Right lobe of liver (tissue), 6 donors: ENCODE data around the gene PRSS3. TPM values are rescaled to one million over a fixed set of nuclear protein-coding genes. Genes with fewer than 3 reads are reported as not detected.
"Not testable (repeated sequence)": the region's sequence is repeated elsewhere in the genome, so short reads cannot be mapped to it uniquely, and the experiment has no call there.

ENCODE experiments used
- ATAC-seq, 4 donors: fragments of 200-7000 bp; cut with Tn5 transposase; one replicate each; pipeline ENCODE4 v1.9.1; 2020; ENCODE audit warnings: mild to moderate bottlenecking in 4 of 4, moderate library complexity in 4 of 4
- DNase-seq, 3 donors: peaks; one replicate each; pipeline ENCODE4 v3.0.0-alpha.2; 2020
- H3K27ac ChIP-seq, 3 donors: fragments of 200-600 bp; one replicate each; pipeline ENCODE4 v1.8.0; 2022
- H3K27me3 ChIP-seq, 2 donors: fragments of 200-600 bp; one replicate each; pipeline ENCODE4 v1.8.0; 2022
- H3K36me3 ChIP-seq, 4 donors: fragments of 200-600 bp; sonication (generic) in 1 of 4; one replicate each; pipeline versions ENCODE4 v1.5.1 to v1.8.0; 2017 to 2022; ENCODE audit warnings: control low read depth in 1 of 4
- H3K4me1 ChIP-seq, 4 donors: fragments of 200-600 bp; sonication (generic) in 1 of 4; one replicate each; pipeline versions ENCODE4 v1.5.1 to v1.8.0; 2017 to 2022; ENCODE audit warnings: control low read depth in 1 of 4
- H3K4me3 ChIP-seq, 3 donors: fragments of 200-600 bp; one replicate each; pipeline ENCODE4 v1.8.0; 2022
- H3K9me3 ChIP-seq, 4 donors: fragments of 200-600 bp; sonication (generic) in 1 of 4; one replicate each; pipeline versions ENCODE4 v1.5.1 to v1.8.0; 2017 to 2022; ENCODE audit warnings: control low read depth in 1 of 4
- POLR2A ChIP-seq: fragments of 450-650 bp; IDR thresholded peaks from one replicate; pipeline ENCODE4 v1.6.1; 2017; ENCODE audit warnings: antibody characterized with exemption, mild to moderate bottlenecking
- WGBS: methylation state at CpG from one replicate; pipeline ENCODE4 v1.1.6; 2018; ENCODE audit warnings: low coverage, low lambda C conversion rate; ENCODE audit not compliant: insufficient coverage; ENCODE audit errors: missing lambda C conversion rate; 5-methylcytosine and 5-hydroxymethylcytosine counted together
- intact Hi-C, 2 donors: fragments of 100-400 bp; cut with DNase I; formaldehyde crosslinking; loops; one replicate each; pipeline versions ENCODE4 v1.11.2 to v1.14.1; 2022
- total RNA-seq, 6 experiments: library from RNA; depleted of rRNA in 2 of 6; stranded (reverse); fragments of >200 nt in 2 of 6; fragmentation: NEBNext Ultra II Directional in 3 of 6; extraction: Animal tissue kit (Norgen Biotek cat#: 25700) in 3 of 6; gene quantifications; one replicate each; pipeline versions ENCODE4 v1.1.0 to v1.2.4, GENCODE V29; 2016 to 2023
- TF ChIP-seq, protein P1 (sequence below), 4 donors: fragments of 200-600 bp in 3 of 4; fragments of 450-650 bp in 1 of 4; IDR thresholded peaks; one replicate each; pipeline versions ENCODE4 v1.5.1 to v1.8.0; 2016 to 2022; ENCODE audit warnings: antibody characterized with exemption in 4 of 4, mild to moderate bottlenecking in 2 of 4
- donor health status: DM: no; HTN: yes; CAD: no.
- donor health status: DM: no; HTN: no; CAD: no.
- donor health status: DM: no; HTN: no; CAD: no.
- donor health status: DM: no; HTN: yes; CAD: no.
- donor health status: DM: no; HTN: yes; CAD: no.

Gene PRSS3
- total RNA-seq, 6 experiments from 2014 or later = 0.93 to 18.0 (median 3.8) TPM

DNA sequence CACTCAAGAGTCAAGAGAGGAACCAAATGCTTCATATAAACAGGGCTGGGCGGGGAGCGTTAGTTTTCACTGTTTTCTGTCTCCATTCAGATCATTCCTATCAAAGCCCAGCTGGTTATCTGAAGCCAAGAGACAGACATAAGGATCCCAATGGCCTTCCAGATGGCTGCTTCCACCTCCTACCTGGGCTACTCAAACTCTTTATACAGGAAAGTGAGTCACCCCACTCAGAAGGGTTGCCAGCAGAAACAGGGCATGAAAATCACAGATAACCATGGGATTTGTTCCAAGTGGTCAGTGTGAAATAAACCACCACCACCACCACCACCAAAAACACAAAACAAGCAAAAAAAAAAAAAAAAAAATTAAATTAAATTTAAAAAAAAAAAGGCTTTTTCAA, 5.5 kb downstream of the PRSS3 start:
- ATAC-seq = no peak
- H3K36me3 ChIP-seq = no peaks in the 10 kb centered on the region
- WGBS = 83% methylated on average over 2 of the region's 2 CpGs
- TF ChIP-seq, protein P1, sequence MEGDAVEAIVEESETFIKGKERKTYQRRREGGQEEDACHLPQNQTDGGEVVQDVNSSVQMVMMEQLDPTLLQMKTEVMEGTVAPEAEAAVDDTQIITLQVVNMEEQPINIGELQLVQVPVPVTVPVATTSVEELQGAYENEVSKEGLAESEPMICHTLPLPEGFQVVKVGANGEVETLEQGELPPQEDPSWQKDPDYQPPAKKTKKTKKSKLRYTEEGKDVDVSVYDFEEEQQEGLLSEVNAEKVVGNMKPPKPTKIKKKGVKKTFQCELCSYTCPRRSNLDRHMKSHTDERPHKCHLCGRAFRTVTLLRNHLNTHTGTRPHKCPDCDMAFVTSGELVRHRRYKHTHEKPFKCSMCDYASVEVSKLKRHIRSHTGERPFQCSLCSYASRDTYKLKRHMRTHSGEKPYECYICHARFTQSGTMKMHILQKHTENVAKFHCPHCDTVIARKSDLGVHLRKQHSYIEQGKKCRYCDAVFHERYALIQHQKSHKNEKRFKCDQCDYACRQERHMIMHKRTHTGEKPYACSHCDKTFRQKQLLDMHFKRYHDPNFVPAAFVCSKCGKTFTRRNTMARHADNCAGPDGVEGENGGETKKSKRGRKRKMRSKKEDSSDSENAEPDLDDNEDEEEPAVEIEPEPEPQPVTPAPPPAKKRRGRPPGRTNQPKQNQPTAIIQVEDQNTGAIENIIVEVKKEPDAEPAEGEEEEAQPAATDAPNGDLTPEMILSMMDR (IDR thresholded peaks at IDR 0.05) = no peak
- H3K27ac ChIP-seq = no peak overlapping the region
- H3K4me1 ChIP-seq = no peaks in the 10 kb centered on the region
- no peaks in the 10 kb centered on the region for H3K27me3 ChIP-seq
- no peaks in the 10 kb centered on the region for H3K9me3 ChIP-seq
- intact Hi-C loops = no loop called here
- H3K4me3 ChIP-seq = no peak overlapping the region
- no peak for DNase-seq

- ATAC-seq, H3K4me3 ChIP-seq, H3K9me3 ChIP-seq, H3K27ac ChIP-seq, H3K27me3 ChIP-seq, DNase-seq, intact Hi-C loops, H3K4me1 ChIP-seq, H3K36me3 ChIP-seq: not testable (repeated sequence)
- 88% methylated on average over 2 of the region's 2 CpGs for WGBS
These were observed 6.7 kb downstream of the PRSS3 start for GRCh38 chr9:33801943-33802500.

DNA sequence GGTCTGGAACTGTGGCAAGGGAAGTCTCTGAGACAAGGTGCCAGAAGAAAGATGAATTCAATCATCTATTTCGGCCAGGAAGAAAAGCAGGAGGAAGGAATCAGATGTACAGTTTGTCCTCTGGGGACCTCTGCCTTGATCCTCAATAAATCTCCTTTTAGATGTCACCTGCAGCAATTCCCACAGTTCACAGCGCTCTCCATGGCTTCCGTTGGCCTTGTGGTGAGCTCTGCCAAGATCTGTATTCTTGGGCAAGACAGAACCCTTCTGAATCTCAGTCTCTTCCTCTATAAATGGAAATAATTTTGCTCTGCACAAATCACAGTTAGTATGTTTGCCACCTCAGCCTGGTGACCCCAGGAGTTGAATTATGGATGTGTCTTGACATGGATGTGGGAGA, 8.8 kb downstream of the PRSS3 start:
- H3K27me3 ChIP-seq, H3K4me1 ChIP-seq, H3K36me3 ChIP-seq, intact Hi-C loops, H3K9me3 ChIP-seq, ATAC-seq, H3K27ac ChIP-seq, H3K4me3 ChIP-seq, DNase-seq: not testable (repeated sequence)
- WGBS = 82% methylated on average over 3 of the region's 3 CpGs

DNA sequence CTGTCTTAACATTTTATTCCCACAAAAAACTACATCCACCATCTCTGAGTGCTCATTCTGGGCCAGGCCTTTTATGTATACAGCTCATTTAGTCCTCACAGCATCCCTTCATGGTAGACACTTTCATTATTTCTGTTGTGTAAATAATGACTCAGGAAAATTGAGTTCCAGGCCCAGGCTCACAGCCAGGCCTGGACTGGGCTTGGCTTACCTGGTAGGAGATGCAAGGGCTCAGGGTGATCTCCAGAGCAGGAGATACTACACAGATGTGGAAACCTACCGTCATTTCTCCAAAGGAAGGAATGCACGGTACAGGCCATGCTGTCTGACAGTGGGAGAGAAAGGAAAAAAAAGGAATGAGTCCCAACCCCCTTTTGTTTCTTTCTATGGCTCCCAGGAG, 11.8 kb downstream of the PRSS3 start:
- H3K4me1 ChIP-seq, H3K27me3 ChIP-seq, H3K9me3 ChIP-seq, H3K4me3 ChIP-seq, H3K36me3 ChIP-seq, H3K27ac ChIP-seq, intact Hi-C loops: not testable (repeated sequence)
- ATAC-seq (peak; percentile 97 to 99 (median 98)), DNase-seq (peak; percentile 63 to 74 (median 69))
- WGBS = 41% methylated on average over 2 of the region's 2 CpGs

DNA sequence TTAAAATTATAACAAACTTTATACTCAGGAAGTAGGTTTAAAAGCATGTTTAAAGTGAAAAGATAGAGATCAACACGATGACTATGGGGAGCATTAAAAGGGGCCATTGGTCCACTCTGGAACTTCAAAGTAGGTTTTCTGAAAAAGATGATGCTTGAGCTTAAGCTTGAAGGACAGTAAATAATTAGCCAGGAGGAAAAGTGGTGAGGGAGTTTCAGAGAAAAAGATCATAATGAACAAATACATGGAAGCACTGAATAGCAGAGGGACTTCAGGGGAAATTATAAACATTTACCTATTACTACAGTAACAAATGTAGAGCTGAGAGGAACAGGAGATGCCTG, 13.6 kb downstream of the PRSS3 start:
- H3K9me3 ChIP-seq, intact Hi-C loops, H3K4me3 ChIP-seq, DNase-seq, ATAC-seq, H3K36me3 ChIP-seq, H3K27me3 ChIP-seq, H3K27ac ChIP-seq: not testable (repeated sequence)
- WGBS = 32% methylated on average over 1 of the region's 1 CpG
- peaks cover 0 to 10% (median 0%) of the 10 kb centered on the region in 4 donors for H3K4me1 ChIP-seq

DNA sequence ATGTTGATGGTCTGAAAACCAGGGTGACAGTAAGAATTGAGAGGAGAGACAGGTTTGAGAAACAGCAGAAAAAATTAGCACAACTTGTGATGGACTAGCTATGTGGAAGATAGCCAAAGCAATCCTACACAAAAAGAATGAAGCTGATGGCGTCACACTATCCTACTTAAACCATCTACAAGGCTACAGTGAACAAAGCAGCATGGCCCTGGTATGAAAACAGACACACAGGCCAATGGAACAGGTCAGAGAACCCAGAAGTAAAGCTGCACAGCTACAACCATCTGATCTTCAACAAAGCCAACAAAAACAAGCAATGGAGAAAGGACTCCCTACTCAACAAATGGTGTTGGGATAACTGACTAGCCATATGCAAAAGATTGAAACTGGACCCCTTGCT, 14.1 kb downstream of the PRSS3 start:
- H3K36me3 ChIP-seq = no peaks in the 10 kb centered on the region
- no peaks in the 10 kb centered on the region for H3K27me3 ChIP-seq
- TF ChIP-seq POLR2A = no peak
- 100% methylated on average over 1 of the region's 1 CpG for whole genome bisulfite sequencing
- no peaks in the 10 kb centered on the region for H3K9me3 ChIP-seq
- H3K4me3 ChIP-seq = no peak overlapping the region
- intact Hi-C loops = no loop called here
- no peak overlapping the region for H3K27ac ChIP-seq
- ATAC-seq (no peak), DNase-seq (no peak)
- H3K4me1 ChIP-seq = peaks cover 0 to 14% (median 1%) of the 10 kb centered on the region in 4 donors

DNA sequence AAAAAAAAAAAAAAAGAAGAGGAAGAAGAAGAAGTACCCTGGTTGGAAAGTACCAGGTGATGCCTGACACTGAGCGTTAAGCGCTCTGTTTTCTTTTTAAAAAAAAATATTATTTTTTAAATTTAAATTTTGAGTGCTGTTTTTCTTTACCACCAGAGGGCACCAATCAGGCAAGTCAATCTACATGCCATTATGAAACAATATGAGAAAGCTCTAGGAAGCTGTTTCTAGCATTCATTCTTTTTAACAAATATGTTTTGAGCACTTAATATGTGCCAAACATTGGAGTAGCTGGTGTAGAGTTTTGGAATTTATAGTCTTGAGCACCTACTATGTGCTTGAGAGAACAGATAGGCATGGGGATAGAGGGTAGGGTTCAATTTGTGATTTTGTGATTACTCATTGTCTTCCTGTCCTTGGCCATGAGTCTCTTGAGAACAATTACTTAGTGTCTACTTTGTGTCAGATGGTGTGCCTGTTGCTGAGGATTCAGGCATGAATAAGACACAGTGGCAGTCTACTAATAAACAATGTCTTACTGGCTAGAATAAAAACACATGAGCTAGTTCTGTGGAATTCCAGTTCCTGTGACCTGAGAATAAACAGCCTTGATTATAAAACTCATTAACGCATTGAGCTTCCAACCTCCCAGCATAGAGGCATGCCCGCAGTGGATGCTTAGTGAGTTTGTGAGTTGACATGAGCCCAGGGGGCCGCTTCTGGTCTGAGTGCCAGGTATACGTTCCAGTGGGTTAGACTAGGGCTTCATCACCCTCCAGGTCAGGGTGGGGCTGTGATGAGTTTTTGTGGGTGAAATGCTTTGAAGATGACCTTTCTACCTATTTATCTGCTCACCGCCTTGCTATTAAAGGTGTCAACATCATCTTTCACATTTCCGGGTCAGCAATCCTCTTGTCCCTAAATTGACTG, 18.6 kb downstream of the PRSS3 start:
- intact Hi-C loops = no loop called here
- 43% methylated on average over 5 of the region's 8 CpGs for WGBS
- no peak for DNase-seq

More for the DNA sequence above, 18.6 kb downstream of the PRSS3 start:
- Histone ChIP-seq H3K9me3 (no peaks in the 10 kb centered on the region), H3K36me3 (no peaks in the 10 kb centered on the region), H3K27me3 (no peaks in the 10 kb centered on the region), H3K27ac (peak overlapping the region in 2 of 3 donors; percentile 14 to 35), H3K4me3 (no peak overlapping the region), H3K4me1 (peaks cover 0 to 20% (median 5%) of the 10 kb centered on the region in 4 donors)
- ATAC-seq = no peak
- no peak for TF ChIP-seq POLR2A
- TF ChIP-seq, protein P1 (IDR thresholded peaks at IDR 0.05) = peak; percentile 60 to 85 (median 74)
